Activated CD4-positive, alpha-beta T cell treated with anti-CD3 and anti-CD28 coated beads, Interleukin-2, amount 50 U/mL, for 1 hour (primary cell): Measurements from ENCODE around the gene ANTXRL.
"Not testable (repeated sequence)": the region's sequence is repeated elsewhere in the genome, so short reads cannot be mapped to it uniquely, and the experiment has no call there.

ENCODE experiments used
- DNase-seq: peaks from one replicate; pipeline ENCODE4 v3.0.0-alpha.2; 2020

The ANTXRL gene

DNA sequence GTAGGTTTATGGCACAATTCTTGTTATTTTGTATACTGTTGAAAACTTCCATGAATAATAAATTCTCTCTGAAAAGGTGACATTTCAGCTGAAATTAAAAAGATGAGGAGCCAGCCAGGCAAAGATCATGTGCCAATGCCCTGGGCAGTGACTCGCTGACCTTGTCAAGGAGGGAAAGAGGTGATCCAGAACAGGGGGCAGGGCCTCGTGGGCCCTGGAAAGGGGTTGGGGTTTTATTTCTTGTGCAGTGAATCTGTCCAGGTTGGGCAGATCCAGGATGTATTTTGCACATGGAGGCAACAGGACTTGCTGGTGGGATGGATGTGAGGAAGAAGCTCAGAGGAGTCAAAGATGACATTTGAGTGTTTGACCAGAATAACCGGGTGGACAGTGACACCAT is 31.6 kb upstream of the ANTXRL start:
- DNase-seq, result not testable (repeated sequence)

DNA sequence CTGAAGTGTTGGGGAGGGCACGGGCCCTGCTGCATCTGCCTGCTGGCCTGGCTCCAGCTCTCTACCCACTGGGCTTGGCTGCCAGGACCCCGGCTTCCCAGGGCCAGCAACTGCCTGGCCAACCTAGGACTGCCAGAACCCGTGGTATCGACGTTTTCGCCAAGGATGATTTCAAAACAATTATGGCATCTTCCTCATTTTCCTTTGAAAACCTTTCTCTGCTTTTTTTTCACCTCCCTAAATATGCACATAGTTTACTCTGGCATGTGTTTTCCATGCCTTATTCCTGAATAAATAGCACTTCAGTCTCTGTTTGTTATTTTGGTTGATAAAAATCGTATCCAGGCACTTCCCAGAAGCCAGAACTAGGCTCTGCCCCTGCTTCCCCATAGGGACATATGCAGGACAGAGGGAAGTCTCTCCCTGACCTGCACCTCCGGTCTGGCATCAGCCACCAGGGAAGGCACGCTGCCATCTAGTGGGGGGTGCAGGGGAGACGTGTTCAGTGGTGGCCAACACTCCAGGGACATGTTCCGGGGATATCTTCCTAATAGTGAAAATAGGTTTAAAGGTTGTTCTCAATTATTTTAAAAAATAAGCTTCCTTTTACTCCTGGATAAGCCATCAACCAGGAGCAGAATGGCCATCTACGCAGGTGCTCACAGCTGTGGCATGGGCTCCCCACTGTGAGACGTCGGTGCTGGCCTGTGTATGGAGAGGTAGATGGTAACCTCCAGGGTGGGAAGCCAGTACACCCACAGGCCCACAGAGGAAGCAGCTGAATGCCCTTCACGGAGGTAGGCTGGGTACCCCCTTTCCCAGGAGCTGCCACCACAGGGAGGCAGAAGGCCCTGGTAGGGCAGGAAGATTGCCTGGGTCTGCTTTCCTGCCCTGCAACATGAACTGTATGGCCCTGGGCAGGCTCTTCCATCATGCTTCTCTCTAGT is 30.7 kb upstream of the ANTXRL start:
- peak; percentile 61 for DNase-seq

DNA sequence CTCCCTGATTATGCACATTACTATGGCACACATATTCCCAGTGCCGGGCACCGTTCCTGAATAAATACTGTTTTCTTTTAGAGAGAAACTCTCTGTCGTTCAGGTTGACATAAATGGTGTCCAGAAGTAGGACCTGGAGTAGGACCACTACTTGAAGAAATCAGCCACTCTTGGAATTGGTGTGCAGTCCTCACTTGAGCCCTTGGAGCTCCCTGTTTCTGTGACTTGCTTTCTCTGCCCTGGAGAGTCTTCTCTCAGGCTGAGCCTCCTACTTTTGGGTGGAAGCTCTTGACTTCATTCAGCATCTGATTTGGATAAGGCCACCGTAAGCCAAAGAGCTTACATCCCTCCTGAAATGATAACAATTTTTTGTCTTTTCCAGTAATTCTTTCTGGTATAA is 29.7 kb upstream of the ANTXRL start:
- DNase-seq, result no peak

DNA sequence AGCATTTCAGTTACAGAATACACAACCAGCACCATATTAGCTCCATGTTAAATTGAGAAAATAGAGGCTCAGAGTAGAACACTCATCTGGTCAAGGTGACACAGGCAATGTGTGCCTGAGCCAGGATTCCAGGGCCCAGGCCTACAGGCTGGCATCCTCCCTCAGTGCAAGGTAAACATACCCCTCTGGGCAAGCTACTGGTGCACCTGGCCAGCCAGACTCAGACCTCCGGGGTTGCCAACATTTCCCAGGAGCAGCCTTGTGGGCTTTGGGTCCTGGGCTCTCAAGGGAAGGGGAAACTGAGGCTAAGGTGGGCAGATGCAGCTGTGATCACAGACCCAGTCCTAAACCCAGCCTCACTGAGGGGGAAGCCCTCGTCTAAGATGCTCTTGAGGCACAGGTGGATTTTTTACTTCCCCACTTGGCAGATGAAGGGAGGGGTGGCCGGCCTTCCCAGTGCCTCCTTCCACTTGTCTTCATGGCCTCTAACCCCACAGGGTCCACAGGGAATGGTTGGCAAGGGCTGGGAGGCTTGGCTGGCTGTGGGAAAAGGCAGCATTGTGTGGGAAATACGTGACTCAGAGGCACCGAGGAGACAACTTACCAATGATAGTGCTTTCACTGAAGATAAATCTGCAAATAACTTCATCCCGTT is 23.8 kb upstream of the ANTXRL start:
- DNase-seq, result not testable (repeated sequence)

GRCh38 chr10:46263831-46264268 is 22.9 kb upstream of the ANTXRL start:
- DNase-seq, result no peak

- no peak for DNase-seq
Measured at GRCh38 chr10:46264336-46264735, 22.5 kb upstream of the ANTXRL start.

DNA sequence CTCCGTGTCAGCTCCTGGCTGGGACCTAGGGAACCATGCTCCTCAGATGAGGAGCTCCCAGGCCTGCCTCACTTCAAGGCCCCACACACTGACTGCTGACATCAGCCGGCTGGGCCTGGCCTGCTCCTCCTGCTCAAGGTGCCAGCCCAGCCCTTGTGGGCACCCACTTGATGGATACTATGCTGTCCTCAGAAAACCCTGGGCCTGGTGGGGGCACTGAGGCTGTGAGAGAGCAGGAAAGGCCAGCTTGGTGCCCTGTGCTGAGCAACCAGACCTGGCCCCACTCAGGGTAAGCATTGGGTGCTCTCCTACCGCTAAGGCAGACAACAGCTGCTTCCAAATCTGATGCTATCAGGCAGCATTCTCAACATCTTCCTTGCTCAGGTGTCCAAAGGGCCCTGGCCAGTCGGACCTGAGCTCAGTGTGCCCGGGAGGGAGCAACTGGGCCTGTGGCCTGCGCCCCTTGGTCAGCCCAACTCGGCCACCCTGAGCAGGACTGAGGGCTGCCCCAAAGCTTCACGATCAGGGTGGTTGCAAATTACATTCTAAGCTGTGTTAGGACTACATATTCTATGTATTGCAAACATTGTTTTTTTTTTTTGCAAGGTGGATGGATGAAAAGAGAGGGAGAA is 21.9 kb upstream of the ANTXRL start:
- DNase-seq, result no peak

DNA sequence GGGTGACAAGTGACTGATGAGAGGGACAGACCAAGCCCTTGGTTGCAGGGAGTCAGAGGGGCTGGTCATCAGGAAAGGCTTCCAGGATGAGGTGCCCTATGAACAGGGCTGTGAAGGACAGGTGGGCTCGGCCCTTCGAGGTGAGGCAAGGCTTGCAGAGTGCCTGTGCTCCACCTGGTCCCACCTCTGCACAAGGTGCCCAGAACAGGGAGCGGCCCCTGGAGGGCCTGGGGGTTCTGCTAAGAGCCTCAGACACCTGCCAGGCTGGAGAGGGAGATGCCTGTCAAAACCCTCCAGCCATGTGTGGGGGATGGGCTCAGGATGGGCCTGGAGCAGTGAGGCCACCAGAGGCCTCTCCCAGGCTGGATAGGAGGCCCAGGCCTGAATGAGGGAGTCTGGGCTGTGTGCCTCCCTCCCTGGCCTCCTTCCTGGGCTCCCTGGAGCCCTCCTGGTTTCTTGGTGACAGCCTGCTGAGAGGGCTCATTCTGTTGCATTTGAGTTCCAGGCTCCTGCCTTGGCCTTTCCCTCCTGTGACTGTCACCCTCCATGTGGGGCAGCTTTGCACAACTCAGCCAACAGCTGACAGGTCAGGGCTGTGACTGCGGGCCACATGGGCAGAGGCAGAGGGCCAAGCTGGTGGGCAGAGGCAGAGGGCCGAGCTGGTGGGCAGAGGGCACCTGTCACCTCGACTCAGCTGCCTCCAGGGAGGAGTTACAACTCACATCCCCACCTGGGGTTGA is 21.1 kb upstream of the ANTXRL start:
- not testable (repeated sequence) for DNase-seq

GRCh38 chr10:46266306-46266985 is 20.4 kb upstream of the ANTXRL start:
- no peak for DNase-seq

DNA sequence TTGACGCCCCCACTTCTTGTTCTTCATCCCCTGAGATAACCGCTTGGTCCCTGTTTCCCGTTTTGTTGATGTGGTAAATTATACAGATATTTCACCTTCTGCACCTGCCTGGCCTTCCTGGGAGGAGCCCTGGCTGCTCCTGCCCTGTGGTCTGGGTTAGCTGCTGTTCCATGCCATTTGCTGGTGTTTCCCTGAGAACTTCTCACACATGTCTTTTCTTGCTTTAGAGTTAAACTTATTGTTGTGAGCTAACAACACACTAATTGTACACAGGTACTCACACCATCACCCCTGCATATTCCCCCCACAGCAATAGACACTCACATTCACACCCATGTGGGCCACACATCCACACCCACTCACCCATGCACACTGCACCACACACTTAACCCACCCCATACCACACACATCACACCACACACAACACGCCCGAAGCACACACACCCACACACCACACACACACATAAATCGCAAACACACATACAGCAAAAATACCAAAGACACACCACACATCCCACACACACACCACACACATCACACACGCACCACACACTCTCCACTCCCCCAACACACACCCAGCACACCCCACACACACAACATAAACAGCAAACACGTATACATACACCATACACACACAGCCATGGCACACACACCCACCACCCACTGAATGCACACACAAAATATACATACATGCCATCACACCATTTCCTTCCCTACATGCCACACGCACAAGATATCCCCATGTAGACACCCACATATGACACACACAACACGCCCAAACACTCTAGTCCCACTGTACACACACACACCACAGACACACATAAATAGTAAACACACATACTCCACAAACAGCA is 19.4 kb upstream of the ANTXRL start:
- DNase-seq, result no peak

DNA sequence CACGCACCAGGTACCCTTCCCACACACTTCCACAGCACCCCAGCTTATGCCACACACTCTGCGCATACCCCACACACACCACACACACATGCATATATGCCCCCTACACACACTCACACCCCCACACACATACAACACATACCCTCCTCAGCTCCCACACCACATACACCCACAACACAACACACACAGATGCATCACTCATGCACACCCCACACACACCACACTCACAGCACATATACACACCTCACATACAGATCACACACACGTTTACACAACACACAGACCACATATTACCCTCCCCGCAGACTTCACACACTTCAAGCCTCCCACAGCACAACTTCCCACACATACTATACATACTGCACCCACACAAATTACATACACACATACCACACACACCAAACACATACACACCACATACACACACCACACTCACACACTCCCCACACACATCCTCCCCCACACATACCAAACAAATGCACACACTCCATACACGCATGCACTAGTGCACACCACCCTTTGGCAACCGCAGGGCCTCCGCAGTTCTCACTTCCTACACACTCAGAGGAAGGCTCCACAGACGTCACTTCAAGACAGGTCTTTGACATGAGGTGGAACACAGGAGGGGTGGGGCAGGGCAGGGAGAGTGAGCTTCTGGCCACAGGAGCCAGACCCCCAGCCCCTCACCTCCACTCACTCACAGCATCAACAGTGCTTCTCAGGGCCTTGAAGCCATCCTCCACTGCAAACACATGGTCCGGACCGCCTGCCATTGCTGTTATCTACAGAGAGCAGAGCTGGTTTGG is 18.5 kb upstream of the ANTXRL start:
- peak; percentile 54 for DNase-seq

DNA sequence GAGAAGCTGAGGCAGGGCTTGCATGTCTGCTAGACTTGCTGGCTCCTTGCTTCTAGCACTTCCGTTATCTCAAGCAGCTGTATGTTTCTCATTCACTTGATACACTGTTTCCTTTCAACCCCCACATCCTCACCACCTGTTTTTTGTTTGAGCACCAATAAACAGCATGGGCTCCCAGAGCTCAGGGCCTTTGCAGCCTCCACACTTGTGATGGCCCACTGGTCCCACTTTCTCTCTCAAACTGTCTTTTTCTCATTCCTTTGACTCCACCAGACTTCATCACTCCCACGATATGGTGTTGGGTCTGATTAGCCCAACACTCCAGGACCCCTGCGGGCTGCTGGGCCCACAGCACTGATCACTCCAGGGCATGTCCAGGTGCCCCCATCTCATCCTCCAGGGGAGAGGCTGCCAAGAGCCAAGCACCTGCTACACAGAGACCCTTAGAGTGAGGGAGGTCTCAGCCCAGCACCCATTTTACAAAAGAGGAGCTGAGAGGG is 17.2 kb upstream of the ANTXRL start:
- peak; percentile 34 for DNase-seq

- DNase-seq, result no peak
Measured at GRCh38 chr10:46270086-46270811, 16.5 kb upstream of the ANTXRL start.

DNA sequence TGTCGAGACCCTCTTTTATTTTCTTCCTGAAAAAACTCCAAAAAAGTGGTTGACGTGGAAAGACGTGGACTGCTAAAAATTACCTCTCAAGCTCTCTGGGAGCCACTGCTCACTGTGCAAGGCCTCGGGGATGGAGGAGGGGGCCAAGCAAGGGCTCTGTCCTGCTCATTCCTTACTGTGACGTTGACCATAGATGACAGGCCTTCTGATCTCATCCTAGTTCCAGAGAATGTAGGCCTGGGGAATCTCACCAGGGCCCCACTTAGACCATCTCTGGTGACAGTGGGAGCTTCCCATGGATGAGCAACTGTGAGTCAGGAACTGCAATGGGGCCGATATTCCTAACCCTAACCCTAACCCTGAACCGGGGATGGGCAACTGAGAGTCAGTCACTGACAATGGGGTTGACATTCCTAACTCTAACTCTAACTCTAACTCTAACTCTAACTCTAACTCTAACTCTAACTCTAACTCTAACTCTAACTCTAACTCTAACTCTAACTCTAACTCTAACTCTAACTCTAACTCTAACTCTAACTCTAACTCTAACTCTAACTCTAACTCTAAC is 15.8 kb upstream of the ANTXRL start:
- not testable (repeated sequence) for DNase-seq

DNA sequence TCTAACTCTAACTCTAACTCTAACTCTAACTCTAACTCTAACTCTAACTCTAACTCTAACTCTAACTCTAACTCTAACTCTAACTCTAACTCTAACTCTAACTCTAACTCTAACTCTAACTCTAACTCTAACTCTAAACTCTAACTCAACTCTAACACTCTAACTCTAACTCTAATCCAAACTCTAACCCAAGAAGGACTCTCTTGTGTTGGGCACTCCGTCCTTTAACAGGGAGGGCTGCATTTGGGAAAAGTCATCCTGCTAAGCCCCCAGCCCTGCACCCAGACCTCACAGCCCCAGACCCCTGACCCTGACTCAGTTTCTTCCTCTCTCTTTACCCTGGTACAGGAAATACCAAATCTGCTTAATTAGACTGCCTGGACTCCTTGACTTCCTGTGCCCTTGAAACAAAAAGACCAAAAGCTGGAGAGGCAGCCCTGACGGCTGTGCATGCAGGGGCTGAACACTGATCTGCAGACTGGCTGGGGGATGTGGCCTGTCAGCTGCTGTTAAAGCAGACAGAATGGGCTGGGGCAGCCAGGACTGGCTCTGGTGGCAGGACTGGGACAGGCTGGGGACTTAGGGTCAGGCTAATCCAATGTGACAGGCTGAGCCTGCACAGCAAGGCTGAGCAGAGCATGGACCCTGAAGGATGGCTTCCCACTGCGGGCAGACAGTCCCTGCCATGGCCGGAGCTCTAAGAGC is 14.8 kb upstream of the ANTXRL start:
- not testable (repeated sequence) for DNase-seq

DNA sequence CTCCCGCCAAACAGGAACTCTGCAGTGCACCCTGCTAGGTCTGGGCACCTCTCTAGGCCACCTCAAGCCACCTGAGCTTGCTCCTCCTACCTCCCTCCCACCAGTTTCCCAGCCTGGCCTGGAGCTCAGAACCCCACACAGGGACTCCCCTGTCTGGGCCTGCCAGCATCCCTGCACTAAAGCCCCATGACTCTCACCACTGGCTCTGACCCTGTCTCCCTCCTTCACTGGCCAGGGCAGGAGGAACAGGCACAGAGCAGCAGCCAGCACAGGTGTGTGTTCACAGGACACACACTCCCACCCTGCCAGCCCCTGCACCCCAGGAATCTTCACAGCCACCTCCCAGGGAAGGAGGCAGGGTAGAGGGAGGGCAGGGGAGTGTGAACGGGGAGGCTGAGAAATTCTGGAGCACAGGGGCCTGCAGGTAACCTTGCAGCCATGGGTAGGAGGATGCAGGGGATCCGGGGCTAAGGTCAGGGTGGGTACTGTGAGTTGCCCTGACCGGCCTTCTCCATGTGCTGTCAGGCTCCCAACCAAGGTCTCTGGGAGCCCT is 13.9 kb upstream of the ANTXRL start:
- no peak for DNase-seq

GRCh38 chr10:46273506-46274477 is 13.0 kb upstream of the ANTXRL start:
- DNase-seq, result no peak
